DMS153 treated with DMSO at 0.1 percent for 48 hours (cell line): ENCODE results near the gene KIAA1586.
"Not testable (repeated sequence)": the region's sequence is repeated elsewhere in the genome, so short reads cannot be mapped to it uniquely, and the experiment has no call there.

Source experiments
- DNase-seq: peaks from one replicate; lab custom pipeline; 2025; ENCODE audit not compliant: unreplicated experiment; lab: John Stamatoyannopoulos, UW

KIAA1586 gene

GRCh38 chr6:57044568-57044967 is 1.9 kb upstream of the KIAA1586 start:
- DNase-seq = no peak

GRCh38 chr6:57047257-57047585 is 728 bp downstream of the KIAA1586 start:
- not testable (repeated sequence) for DNase-seq

- not testable (repeated sequence) for DNase-seq
Measured at GRCh38 chr6:57047859-57048258, 1.4 kb downstream of the KIAA1586 start.

GRCh38 chr6:57048577-57048976 is 2.1 kb downstream of the KIAA1586 start:
- no peak for DNase-seq

GRCh38 chr6:57063847-57064246 is 17.4 kb downstream of the KIAA1586 start:
- no peak for DNase-seq

- DNase-seq = no peak
Measured at GRCh38 chr6:57064809-57065208, 18.3 kb downstream of the KIAA1586 start.

- no peak for DNase-seq
Measured at GRCh38 chr6:57068061-57068460, 21.6 kb downstream of the KIAA1586 start.

GRCh38 chr6:57069228-57069627 is 22.7 kb downstream of the KIAA1586 start:
- no peak for DNase-seq

- DNase-seq = no peak
Measured at GRCh38 chr6:57069920-57070331, 23.4 kb downstream of the KIAA1586 start.

- DNase-seq = no peak
Measured at GRCh38 chr6:57072108-57072507, 25.6 kb downstream of the KIAA1586 start.

GRCh38 chr6:57074383-57074782 is 27.9 kb downstream of the KIAA1586 start:
- DNase-seq = no peak

GRCh38 chr6:57075092-57075491 is 28.6 kb downstream of the KIAA1586 start:
- DNase-seq = no peak

- no peak for DNase-seq
Measured at GRCh38 chr6:57078531-57079207, 32.2 kb downstream of the KIAA1586 start.

- DNase-seq = no peak
Measured at GRCh38 chr6:57085471-57085870, 39.0 kb downstream of the KIAA1586 start.

- no peak for DNase-seq
Measured at GRCh38 chr6:57086843-57087242, 40.4 kb downstream of the KIAA1586 start.

GRCh38 chr6:57087916-57088315 is 41.4 kb downstream of the KIAA1586 start:
- DNase-seq = no peak

- no peak for DNase-seq
Measured at GRCh38 chr6:57089265-57089664, 42.8 kb downstream of the KIAA1586 start.

- peak; percentile 96 for DNase-seq
Measured at GRCh38 chr6:57089687-57090457, 43.4 kb downstream of the KIAA1586 start, which contains the start of gene ZNF451. ZNF451 (plus strand) TSS chr6:57090188; CDS start chr6:57090254, 66 bp downstream.

- not testable (repeated sequence) for DNase-seq
Measured at GRCh38 chr6:57090458-57091067, 44.1 kb downstream of the KIAA1586 start.

GRCh38 chr6:57091375-57091774 is 44.9 kb downstream of the KIAA1586 start:
- not testable (repeated sequence) for DNase-seq

- no peak for DNase-seq
Measured at GRCh38 chr6:57094689-57095088, 48.2 kb downstream of the KIAA1586 start.

GRCh38 chr6:57097596-57097995 is 51.1 kb downstream of the KIAA1586 start:
- DNase-seq = no peak
